GM18861 (cell line): ENCODE measurements around the gene KLHL20.
"Not testable (repeated sequence)": the region's sequence is repeated elsewhere in the genome, so short reads cannot be mapped to it uniquely, and the experiment has no call there.

ENCODE experiments used
- ATAC-seq: cut with Tn5 transposase; IDR thresholded peaks from one replicate; pipeline ENCODE4 v1.9.1; 2021; ENCODE audit not compliant: unreplicated experiment

The KLHL20 gene

GRCh38 chr1:173714759-173715537 is at the start of gene KLHL20:
Gene KLHL20 (plus strand): TSS chr1:173714981. CDS start chr1:173716044, 1,063 bp downstream.
- ATAC-seq = peak; percentile 86

- no peak for ATAC-seq
Measured at GRCh38 chr1:173666646-173667045, 48.1 kb upstream of the KLHL20 start.

GRCh38 chr1:173669491-173669941 is 45.3 kb upstream of the KLHL20 start, which contains the start of gene ANKRD45:
Gene ANKRD45 (minus strand): TSS chr1:173669851. CDS start chr1:173659418, 10,433 bp downstream.
- ATAC-seq = no peak

GRCh38 chr1:173674496-173674895 is 40.3 kb upstream of the KLHL20 start:
- ATAC-seq = not testable (repeated sequence)

- ATAC-seq = not testable (repeated sequence)
Measured at GRCh38 chr1:173680152-173680551, 34.6 kb upstream of the KLHL20 start.

GRCh38 chr1:173682184-173682583 is 32.6 kb upstream of the KLHL20 start:
- ATAC-seq = no peak

- not testable (repeated sequence) for ATAC-seq
Measured at GRCh38 chr1:173683838-173684237, 30.9 kb upstream of the KLHL20 start.

- ATAC-seq = not testable (repeated sequence)
Measured at GRCh38 chr1:173685121-173685520, 29.7 kb upstream of the KLHL20 start.

- no peak for ATAC-seq
Measured at GRCh38 chr1:173688300-173688699, 26.5 kb upstream of the KLHL20 start.

- ATAC-seq = no peak
Measured at GRCh38 chr1:173693238-173693637, 21.5 kb upstream of the KLHL20 start.

- not testable (repeated sequence) for ATAC-seq
Measured at GRCh38 chr1:173701299-173701698, 13.5 kb upstream of the KLHL20 start.

GRCh38 chr1:173702736-173703135 is 12.0 kb upstream of the KLHL20 start:
- ATAC-seq = no peak

GRCh38 chr1:173705117-173705516 is 9.7 kb upstream of the KLHL20 start:
- ATAC-seq = no peak

GRCh38 chr1:173708787-173709186 is 6.0 kb upstream of the KLHL20 start:
- ATAC-seq = no peak

- ATAC-seq = no peak
Measured at GRCh38 chr1:173714441-173714758, 381 bp upstream of the KLHL20 start.

- peak; percentile 7 for ATAC-seq
Measured at GRCh38 chr1:173715538-173715844, 710 bp downstream of the KLHL20 start.

GRCh38 chr1:173717238-173717637 is 2.5 kb downstream of the KLHL20 start:
- no peak for ATAC-seq

GRCh38 chr1:173731331-173731730 is 16.6 kb downstream of the KLHL20 start:
- ATAC-seq = not testable (repeated sequence)

- ATAC-seq = no peak
Measured at GRCh38 chr1:173733912-173734311, 19.1 kb downstream of the KLHL20 start.

GRCh38 chr1:173736104-173736503 is 21.3 kb downstream of the KLHL20 start:
- ATAC-seq = not testable (repeated sequence)

GRCh38 chr1:173742203-173742886 is 27.6 kb downstream of the KLHL20 start:
- no peak for ATAC-seq

GRCh38 chr1:173744651-173745050 is 29.9 kb downstream of the KLHL20 start:
- ATAC-seq = no peak
